ENCODE data around the gene MCF2L. TPM values are rescaled to one million over a fixed set of nuclear protein-coding genes. Genes with fewer than 3 reads are reported as not detected.
"Not testable (repeated sequence)": the region's sequence is repeated elsewhere in the genome, so short reads cannot be mapped to it uniquely, and the experiment has no call there.

MCF2L gene
- total and polyA plus RNA-seq, 2 experiments from 2014 or later = 4.8 to 25.6 TPM

DNA sequence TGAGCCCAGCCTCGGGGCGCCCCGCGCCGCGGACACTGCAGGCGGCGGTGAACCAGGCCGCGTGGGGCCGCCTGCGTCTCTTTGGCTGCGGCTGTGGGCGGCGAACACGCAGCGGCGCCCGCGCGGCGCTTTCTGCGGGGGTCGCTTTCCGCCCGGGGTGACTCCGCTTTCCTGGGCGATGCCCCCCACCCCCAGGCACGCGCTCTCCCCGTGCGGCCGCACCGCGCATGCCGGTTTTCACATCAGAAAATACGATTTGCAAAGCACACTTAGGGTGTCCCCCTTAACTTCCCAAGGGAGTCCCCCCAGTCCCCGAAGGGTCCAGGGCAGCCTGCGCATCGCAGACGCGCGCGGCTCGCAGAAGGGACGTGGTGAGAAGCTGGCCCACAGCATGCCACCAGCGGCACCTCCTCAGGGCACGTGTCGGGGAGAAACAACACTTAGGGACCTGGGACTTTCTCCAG, 141.9 kb downstream of the MCF2L start (continued):
- TF ChIP-seq REST (IDR thresholded peaks at IDR 0.05; ENCODE audit: unreplicated experiment) (no peak), EZH2phosphoT487 (IDR thresholded peaks at IDR 0.05; ENCODE audit: unreplicated experiment) (no peak), NANOG (IDR thresholded peaks at IDR 0.05; ENCODE audit: borderline replicate concordance) (no peak), EZH2 (IDR thresholded peaks at IDR 0.05; ENCODE audit: low read depth, unreplicated experiment) (no peak), JUNB (IDR thresholded peaks at IDR 0.05; ENCODE audit: unreplicated experiment) (no peak)

DNA sequence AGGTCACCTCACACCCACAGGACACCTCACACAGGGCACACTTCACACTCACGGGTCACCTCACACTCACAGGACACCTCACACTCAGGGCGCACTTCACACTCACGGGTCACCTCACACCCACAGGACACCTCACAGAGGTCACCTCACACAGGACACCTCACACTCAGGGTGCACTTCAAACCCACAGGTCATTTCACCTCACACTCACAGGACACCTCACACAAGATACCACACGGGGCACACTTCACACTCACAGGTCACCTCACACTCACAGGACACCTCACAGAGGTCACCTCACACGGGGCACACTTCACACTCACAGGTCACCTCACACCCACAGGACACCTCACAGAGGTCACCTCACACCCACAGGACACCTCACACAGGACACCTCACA, 142.8 kb downstream of the MCF2L start:
- H3K4me1 ChIP-seq (ENCODE audit: insufficient read depth); H3K4me3 Mint-ChIP-seq; H3K79me2 ChIP-seq (replicated peaks; ENCODE audit: insufficient read depth); H3K36me3 Mint-ChIP-seq (ENCODE audit: low read depth); H3K4me2 ChIP-seq; H3K4me1 Mint-ChIP-seq; H2AFZ ChIP-seq; DNase-seq (ENCODE audit: low spot score); H3K9me3 Mint-ChIP-seq; H3K27ac Mint-ChIP-seq; H4K20me1 ChIP-seq (replicated peaks; ENCODE audit: insufficient read depth); H3F3A ChIP-seq (replicated peaks; ENCODE audit: low read depth); H3K4me3 ChIP-seq; ATAC-seq; H3K36me3 ChIP-seq (ENCODE audit: insufficient read depth); H3K9me2 ChIP-seq (ENCODE audit: insufficient read depth); H3K27ac ChIP-seq (ENCODE audit: low read depth): not testable (repeated sequence)
- H3K27me3 Mint-ChIP-seq (ENCODE audit: insufficient read depth, low read depth, poor library complexity) = peaks cover 23% of the 10 kb centered on the region
- peaks cover 28% of the 10 kb centered on the region for H3K27me3 ChIP-seq (ENCODE audit: insufficient read depth)

- H3K9me2 ChIP-seq (ENCODE audit: insufficient read depth); ATAC-seq; H3K27ac Mint-ChIP-seq; H4K20me1 ChIP-seq (replicated peaks; ENCODE audit: insufficient read depth); DNase-seq (ENCODE audit: low spot score); H3K4me1 Mint-ChIP-seq; H3K27ac ChIP-seq (ENCODE audit: low read depth); H3K36me3 Mint-ChIP-seq (ENCODE audit: low read depth); H3K4me1 ChIP-seq (ENCODE audit: insufficient read depth); H3K4me3 Mint-ChIP-seq; H2AFZ ChIP-seq; H3K9me3 Mint-ChIP-seq; H3K4me3 ChIP-seq; H3K79me2 ChIP-seq (replicated peaks; ENCODE audit: insufficient read depth); H3F3A ChIP-seq (replicated peaks; ENCODE audit: low read depth); H3K4me2 ChIP-seq; H3K36me3 ChIP-seq (ENCODE audit: insufficient read depth): not testable (repeated sequence)
- peaks cover 28% of the 10 kb centered on the region for H3K27me3 ChIP-seq (ENCODE audit: insufficient read depth)
- peaks cover 23% of the 10 kb centered on the region for H3K27me3 Mint-ChIP-seq (ENCODE audit: insufficient read depth, low read depth, poor library complexity)
These were observed 143.5 kb downstream of the MCF2L start for GRCh38 chr13:113112475-113112874.
